ENCODE results near the gene RTBDN. TPM values are rescaled to one million over a fixed set of nuclear protein-coding genes. Genes with fewer than 3 reads are reported as not detected.

Gene RTBDN
- total and polyA plus RNA-seq, 2 experiments from 2014 or later: not detected

DNA sequence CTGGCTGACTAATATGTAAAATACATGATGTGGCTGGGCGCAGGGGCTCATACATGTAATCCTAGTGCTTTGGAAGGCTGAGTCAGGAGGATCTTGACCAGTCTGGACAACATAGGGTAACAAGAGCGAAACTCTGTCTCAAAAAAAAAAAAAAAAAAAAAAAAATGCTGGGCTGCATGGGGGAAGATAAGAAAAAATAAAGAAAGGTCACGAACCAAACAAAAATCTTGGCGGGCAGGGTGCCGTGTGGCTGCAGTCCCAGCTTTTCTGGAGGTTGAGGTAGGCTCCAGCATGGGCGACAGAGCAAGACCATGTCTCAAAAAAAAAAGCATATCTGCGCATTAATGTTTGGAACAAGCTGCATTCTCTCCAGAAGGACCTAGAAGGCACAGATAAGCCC, 19.3 kb downstream of the RTBDN start:
- H2AFZ ChIP-seq: no peak overlapping the region
- H3K4me2 ChIP-seq (ENCODE audit: unreplicated experiment): no peak overlapping the region
- no peaks in the 10 kb centered on the region for H3F3A ChIP-seq (ENCODE audit: insufficient read depth)
- no peak overlapping the region for H3K4me3 ChIP-seq
- H3K9me2 ChIP-seq (ENCODE audit: insufficient read depth): no peaks in the 10 kb centered on the region
- TF ChIP-seq EZH2 (IDR thresholded peaks at IDR 0.05; ENCODE audit: insufficient read depth, poor library complexity, severe bottlenecking) (no peak), EZH2phosphoT487 (IDR thresholded peaks at IDR 0.05; ENCODE audit: insufficient read depth, low read depth) (no peak)
- DNase-seq: no peak
- in situ Hi-C loops (cut with MboI): no loop called here
- no peak overlapping the region for H3K27ac ChIP-seq
- H3K9me3 ChIP-seq (ENCODE audit: low read depth): no peaks in the 10 kb centered on the region
- H3K9ac ChIP-seq: no peak overlapping the region
- no peaks in the 10 kb centered on the region for H3K27me3 ChIP-seq (replicated peaks; ENCODE audit: insufficient read depth)
- H3K79me2 ChIP-seq (ENCODE audit: insufficient read depth): no peaks in the 10 kb centered on the region
- no peaks in the 10 kb centered on the region for H3K4me1 ChIP-seq (ENCODE audit: insufficient read depth)
- 86 to 93% methylated on average over 7 of the region's 7 CpGs for WGBS, 2 experiments (ENCODE audit: low coverage in 1 of 2, low lambda C conversion rate in 2 of 2, missing lambda C conversion rate in 2 of 2)
- no peaks in the 10 kb centered on the region for H3K36me3 ChIP-seq (ENCODE audit: low read depth)
- H4K20me1 ChIP-seq (ENCODE audit: insufficient read depth): no peaks in the 10 kb centered on the region

- Histone ChIP-seq H3K27me3 (replicated peaks; ENCODE audit: insufficient read depth) (no peaks in the 10 kb centered on the region), H2AFZ (peak within 1 kb of the TSS; percentile 95), H3K27ac (no peak within 1 kb of the TSS), H3K9ac (peak within 1 kb of the TSS; percentile 84), H3K9me3 (ENCODE audit: low read depth) (no peaks in the 10 kb centered on the region), H3F3A (ENCODE audit: insufficient read depth) (no peaks in the 10 kb centered on the region), H3K36me3 (ENCODE audit: low read depth) (no peaks in the 10 kb centered on the region), H3K4me3 (peak within 1 kb of the TSS; percentile 90), H3K9me2 (ENCODE audit: insufficient read depth) (no peaks in the 10 kb centered on the region), H3K79me2 (ENCODE audit: insufficient read depth) (peaks cover 6% of the 10 kb centered on the region; the same call in 1 of the 2 replicates), H4K20me1 (ENCODE audit: insufficient read depth) (no peaks in the 10 kb centered on the region), H3K4me1 (ENCODE audit: insufficient read depth) (no peaks in the 10 kb centered on the region), H3K4me2 (ENCODE audit: unreplicated experiment) (peak within 1 kb of the TSS; percentile 91)
- in situ Hi-C loops (cut with MboI): no loop called here
- DNase-seq: peak; percentile 97
- 4 to 5% methylated on average over 62 to 66 of the region's 66 CpGs for WGBS, 2 experiments (ENCODE audit: low coverage in 1 of 2, low lambda C conversion rate in 2 of 2, missing lambda C conversion rate in 2 of 2)
- TF ChIP-seq EZH2 (IDR thresholded peaks at IDR 0.05; ENCODE audit: insufficient read depth, poor library complexity, severe bottlenecking) (no peak), EZH2phosphoT487 (IDR thresholded peaks at IDR 0.05; ENCODE audit: insufficient read depth, low read depth) (no peak)
These were observed 27.9 kb downstream of the RTBDN start, which contains the start of gene RNASEH2A for GRCh38 chr19:12806242-12807081. Gene RNASEH2A, plus strand, starts transcription at chr19:12806584. Its CDS starts 90 bp downstream, at chr19:12806674.

GRCh38 chr19:12804051-12804450, 30.3 kb downstream of the RTBDN start:
- H3K9ac ChIP-seq: no peak overlapping the region
- DNase-seq: no peak
- in situ Hi-C loops (cut with MboI): no loop called here
- no peak overlapping the region for H2AFZ ChIP-seq
- no peaks in the 10 kb centered on the region for H3K27me3 ChIP-seq (replicated peaks; ENCODE audit: insufficient read depth)
- TF ChIP-seq EZH2 (IDR thresholded peaks at IDR 0.05; ENCODE audit: insufficient read depth, poor library complexity, severe bottlenecking): no peak
- no peak for TF ChIP-seq EZH2phosphoT487 (IDR thresholded peaks at IDR 0.05; ENCODE audit: insufficient read depth, low read depth)
- no peaks in the 10 kb centered on the region for H3K4me1 ChIP-seq (ENCODE audit: insufficient read depth)
- H3K79me2 ChIP-seq (ENCODE audit: insufficient read depth): peaks cover 6% of the 10 kb centered on the region; the same call in 1 of the 2 replicates
- H3K36me3 ChIP-seq (ENCODE audit: low read depth): no peaks in the 10 kb centered on the region
- whole genome bisulfite sequencing, 2 experiments (ENCODE audit: low coverage in 1 of 2, low lambda C conversion rate in 2 of 2, missing lambda C conversion rate in 2 of 2): 94 to 95% methylated on average over 18 to 26 of the region's 26 CpGs
- no peak overlapping the region for H3K4me2 ChIP-seq (ENCODE audit: unreplicated experiment)
- H3K9me2 ChIP-seq (ENCODE audit: insufficient read depth): no peaks in the 10 kb centered on the region
- no peak overlapping the region for H3K4me3 ChIP-seq
- H3K27ac ChIP-seq: no peak overlapping the region
- H3K9me3 ChIP-seq (ENCODE audit: low read depth): no peaks in the 10 kb centered on the region
- H3F3A ChIP-seq (ENCODE audit: insufficient read depth): 0 out of 2 replicates have a peak, but pooled peaks cover 6% of the 10 kb centered on the region
- H4K20me1 ChIP-seq (ENCODE audit: insufficient read depth): no peaks in the 10 kb centered on the region

GRCh38 chr19:12802267-12803106, 31.9 kb downstream of the RTBDN start:
- Histone ChIP-seq H3F3A (ENCODE audit: insufficient read depth) (0 out of 2 replicates have a peak, but pooled peaks cover 6% of the 10 kb centered on the region), H2AFZ (peak overlapping the region; percentile 92), H3K27ac (no peak overlapping the region), H3K9me2 (ENCODE audit: insufficient read depth) (no peaks in the 10 kb centered on the region), H3K79me2 (ENCODE audit: insufficient read depth) (peaks cover 6% of the 10 kb centered on the region; the same call in 1 of the 2 replicates), H3K27me3 (replicated peaks; ENCODE audit: insufficient read depth) (no peaks in the 10 kb centered on the region), H3K4me2 (ENCODE audit: unreplicated experiment) (peak overlapping the region; percentile 95), H3K36me3 (ENCODE audit: low read depth) (no peaks in the 10 kb centered on the region), H3K4me1 (ENCODE audit: insufficient read depth) (no peaks in the 10 kb centered on the region), H3K4me3 (peak overlapping the region; percentile 83), H3K9ac (peak overlapping the region; percentile 83), H3K9me3 (ENCODE audit: low read depth) (no peaks in the 10 kb centered on the region), H4K20me1 (ENCODE audit: insufficient read depth) (no peaks in the 10 kb centered on the region)
- 33 to 34% methylated on average over 22 of the region's 22 CpGs for WGBS, 2 experiments (ENCODE audit: low coverage in 1 of 2, low lambda C conversion rate in 2 of 2, missing lambda C conversion rate in 2 of 2)
- peak; percentile 48 for DNase-seq
- TF ChIP-seq EZH2 (IDR thresholded peaks at IDR 0.05; ENCODE audit: insufficient read depth, poor library complexity, severe bottlenecking) (no peak), EZH2phosphoT487 (IDR thresholded peaks at IDR 0.05; ENCODE audit: insufficient read depth, low read depth) (no peak)
- in situ Hi-C loops (cut with MboI): no loop called here
